Type B pancreatic cell (in vitro differentiated cells): Measurements from ENCODE around the gene ZNF438. TPM values are rescaled to one million over a fixed set of nuclear protein-coding genes. Genes with fewer than 3 reads are reported as not detected.
"Not testable (repeated sequence)": the region's sequence is repeated elsewhere in the genome, so short reads cannot be mapped to it uniquely, and the experiment has no call there.

Experiments
- DNase-seq: peaks from one replicate; pipeline ENCODE4 v3.0.0; 2021; ENCODE audit warnings: mixed read lengths; ENCODE audit not compliant: unreplicated experiment; ENCODE audit errors: extremely low spot score
- H3K27ac Mint-ChIP-seq: 2 replicates; pipeline ENCODE4 v1.8.0; 2021; ENCODE audit warnings: mild to moderate bottlenecking, mixed read lengths
- H3K27me3 Mint-ChIP-seq: 2 replicates; pipeline ENCODE4 v1.8.0; 2021; ENCODE audit warnings: mixed read lengths
- H3K36me3 Mint-ChIP-seq: 2 replicates; pipeline ENCODE4 v1.8.0; 2021; ENCODE audit warnings: mixed read lengths
- H3K4me1 Mint-ChIP-seq: one replicate; pipeline ENCODE4 v1.8.0; 2021; ENCODE audit warnings: mixed read lengths; ENCODE audit not compliant: unreplicated experiment
- H3K4me3 Mint-ChIP-seq: 2 replicates; pipeline ENCODE4 v1.8.0; 2021; ENCODE audit warnings: mild to moderate bottlenecking, mixed read lengths
- H3K9me3 Mint-ChIP-seq: 2 replicates; pipeline ENCODE4 v1.8.0; 2021; ENCODE audit warnings: mixed read lengths
- total RNA-seq: library from RNA; stranded (reverse); gene quantifications from 2 replicates; pipeline ENCODE4 v1.2.1, GENCODE V29; 2021; ENCODE audit warnings: low replicate concordance
- TF ChIP-seq, protein P1 (sequence below): fragments of 200-600 bp; sonication (generic); conservative IDR thresholded peaks from 2 replicates; pipeline ENCODE4 v1.5.0; 2021; ENCODE audit warnings: antibody characterized with exemption, mild to moderate bottlenecking

ZNF438 gene
- total RNA-seq, 1 donor from 2014 or later, result 3.7 TPM

DNA sequence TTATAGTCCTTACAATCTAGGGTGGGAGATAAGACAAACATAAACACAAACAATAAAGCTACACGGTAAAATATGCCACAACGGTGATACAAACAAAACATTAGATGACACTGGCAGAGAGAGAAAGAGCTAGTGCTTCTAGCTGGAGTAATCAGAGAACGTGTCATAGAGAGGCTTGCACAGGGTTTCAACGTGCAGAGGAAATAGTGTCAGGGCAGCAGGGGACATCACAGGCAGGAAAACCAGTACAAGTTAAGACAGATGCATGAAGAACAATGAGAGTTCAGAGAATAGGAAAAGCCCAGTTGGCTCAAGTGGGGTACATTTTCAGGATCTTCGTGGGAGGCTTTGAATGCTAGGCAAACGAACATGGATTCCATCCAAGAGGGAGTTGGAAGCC is 91.4 kb downstream of the ZNF438 start:
- Mint-ChIP-seq H3K27ac (no peak overlapping the region), H3K27me3 (no peaks in the 10 kb centered on the region), H3K4me1 (peaks cover 5% of the 10 kb centered on the region), H3K9me3 (peaks cover under 1% of the 10 kb centered on the region), H3K36me3 (peaks cover 6% of the 10 kb centered on the region), H3K4me3 (no peak overlapping the region)
- TF ChIP-seq, protein P1, sequence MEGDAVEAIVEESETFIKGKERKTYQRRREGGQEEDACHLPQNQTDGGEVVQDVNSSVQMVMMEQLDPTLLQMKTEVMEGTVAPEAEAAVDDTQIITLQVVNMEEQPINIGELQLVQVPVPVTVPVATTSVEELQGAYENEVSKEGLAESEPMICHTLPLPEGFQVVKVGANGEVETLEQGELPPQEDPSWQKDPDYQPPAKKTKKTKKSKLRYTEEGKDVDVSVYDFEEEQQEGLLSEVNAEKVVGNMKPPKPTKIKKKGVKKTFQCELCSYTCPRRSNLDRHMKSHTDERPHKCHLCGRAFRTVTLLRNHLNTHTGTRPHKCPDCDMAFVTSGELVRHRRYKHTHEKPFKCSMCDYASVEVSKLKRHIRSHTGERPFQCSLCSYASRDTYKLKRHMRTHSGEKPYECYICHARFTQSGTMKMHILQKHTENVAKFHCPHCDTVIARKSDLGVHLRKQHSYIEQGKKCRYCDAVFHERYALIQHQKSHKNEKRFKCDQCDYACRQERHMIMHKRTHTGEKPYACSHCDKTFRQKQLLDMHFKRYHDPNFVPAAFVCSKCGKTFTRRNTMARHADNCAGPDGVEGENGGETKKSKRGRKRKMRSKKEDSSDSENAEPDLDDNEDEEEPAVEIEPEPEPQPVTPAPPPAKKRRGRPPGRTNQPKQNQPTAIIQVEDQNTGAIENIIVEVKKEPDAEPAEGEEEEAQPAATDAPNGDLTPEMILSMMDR, result no peak
- no peak for DNase-seq

DNA sequence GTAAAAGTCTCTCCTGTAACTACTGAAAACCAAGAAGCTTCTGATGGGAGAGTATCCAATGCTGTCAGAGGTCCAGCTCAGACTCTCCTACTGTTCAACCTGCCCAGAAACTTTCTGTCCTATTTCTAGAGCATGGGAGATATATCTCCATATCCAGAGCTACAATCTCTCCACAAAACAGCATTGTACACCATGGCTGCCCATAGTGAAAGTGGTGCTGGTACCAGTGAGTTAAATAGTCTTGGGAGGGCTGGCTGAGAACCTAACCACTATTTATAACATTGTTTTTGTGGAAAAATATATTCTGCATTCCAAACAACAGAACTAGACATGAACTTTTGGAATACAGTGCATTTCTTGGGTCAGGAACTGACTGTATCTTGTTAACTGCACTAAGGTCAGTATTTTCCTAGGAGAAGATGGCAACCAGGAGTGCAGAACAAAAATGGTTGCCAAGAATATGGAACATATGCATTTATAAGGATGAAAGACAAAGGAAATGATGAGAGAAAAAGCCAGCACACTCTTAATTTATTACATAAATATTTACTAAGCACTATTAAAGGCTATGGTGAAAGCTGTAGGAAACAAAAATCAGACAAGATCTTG is 91.9 kb downstream of the ZNF438 start:
- H3K9me3 Mint-ChIP-seq, result peaks cover 4% of the 10 kb centered on the region
- TF ChIP-seq, protein P1, result no peak
- H3K27me3 Mint-ChIP-seq, result no peaks in the 10 kb centered on the region
- no peak for DNase-seq
- peaks cover 10% of the 10 kb centered on the region for H3K36me3 Mint-ChIP-seq
- no peak overlapping the region for H3K27ac Mint-ChIP-seq
- H3K4me1 Mint-ChIP-seq, result peaks cover 5% of the 10 kb centered on the region
- H3K4me3 Mint-ChIP-seq, result no peak overlapping the region

DNA sequence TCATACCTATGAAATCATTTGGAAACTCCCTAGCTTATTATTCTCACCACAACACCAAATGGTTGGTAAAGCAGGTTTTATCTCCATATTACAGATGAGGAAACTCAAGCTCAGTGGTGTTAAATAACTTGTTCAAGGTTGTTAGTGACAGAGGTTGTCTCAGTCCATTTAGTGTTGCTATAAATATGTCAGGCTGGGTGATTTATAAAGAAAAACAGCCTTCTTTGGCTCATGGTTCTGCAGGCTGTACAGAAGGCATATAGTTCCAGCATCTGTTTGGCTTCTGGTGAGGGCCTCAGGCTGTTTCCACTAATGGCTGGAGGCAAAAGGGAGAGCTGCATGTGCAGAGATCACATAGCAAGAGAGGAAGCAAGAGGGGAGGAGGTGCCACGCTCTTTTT is 96.6 kb downstream of the ZNF438 start:
- H3K36me3 Mint-ChIP-seq, result peaks cover 10% of the 10 kb centered on the region
- H3K27ac Mint-ChIP-seq, result no peak overlapping the region
- no peaks in the 10 kb centered on the region for H3K27me3 Mint-ChIP-seq
- H3K4me3 Mint-ChIP-seq, result no peak overlapping the region
- peaks cover under 1% of the 10 kb centered on the region for H3K4me1 Mint-ChIP-seq
- peaks cover 4% of the 10 kb centered on the region for H3K9me3 Mint-ChIP-seq
- TF ChIP-seq, protein P1, result no peak
- no peak for DNase-seq

DNA sequence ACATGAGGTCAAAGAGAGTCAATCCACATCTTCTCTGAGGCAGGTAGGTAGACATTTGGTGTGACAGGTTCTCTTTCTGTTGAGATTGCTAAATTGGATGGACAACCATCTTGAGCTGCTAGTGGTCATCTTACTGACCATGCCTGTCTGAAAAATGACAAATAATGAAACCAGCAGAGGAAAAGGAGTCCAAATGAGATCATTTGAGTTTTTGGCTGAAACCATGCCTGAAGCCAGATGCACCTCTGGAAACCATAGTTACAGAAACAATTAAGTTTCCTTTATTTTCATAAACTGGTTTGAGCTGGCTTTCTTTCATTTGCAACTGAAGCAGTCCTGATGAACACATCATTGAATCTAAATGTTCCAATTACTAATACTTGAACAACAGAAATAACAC is 100.6 kb downstream of the ZNF438 start:
- Mint-ChIP-seq H3K27ac (no peak overlapping the region), H3K36me3 (peaks cover 19% of the 10 kb centered on the region), H3K4me1 (no peaks in the 10 kb centered on the region), H3K4me3 (no peak overlapping the region), H3K27me3 (no peaks in the 10 kb centered on the region), H3K9me3 (peaks cover 8% of the 10 kb centered on the region)
- TF ChIP-seq, protein P1, result no peak
- no peak for DNase-seq

DNA sequence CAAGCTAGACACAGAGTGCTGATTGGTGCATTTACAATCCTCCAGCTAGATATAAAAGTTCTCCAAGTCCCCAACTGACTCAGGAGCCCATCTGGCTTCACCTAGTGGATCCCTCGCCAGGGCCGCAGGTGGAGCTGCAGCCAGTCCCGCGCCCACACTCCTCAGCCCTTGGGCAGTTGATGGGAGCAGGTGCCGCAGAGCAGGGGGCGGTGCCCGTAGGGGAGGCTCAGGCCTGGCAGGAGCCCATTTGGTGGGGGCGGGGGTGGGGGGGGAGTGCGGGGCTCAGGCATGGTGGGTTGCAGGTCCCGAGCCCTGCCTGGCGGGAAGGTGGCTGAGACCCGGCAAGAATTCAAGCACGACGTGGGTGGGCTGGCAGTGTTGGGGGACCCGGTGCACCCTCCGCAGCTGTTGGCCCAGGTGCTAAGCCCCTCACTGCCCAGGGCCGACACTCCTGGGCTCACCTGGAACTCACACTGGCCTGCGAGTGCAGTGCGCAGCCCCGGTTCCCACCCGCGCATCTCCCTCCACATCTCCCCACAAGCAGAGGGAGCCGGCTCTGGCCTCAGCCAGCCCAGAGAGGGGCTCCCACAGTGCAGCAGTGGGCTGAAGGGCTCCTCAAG is 101.7 kb downstream of the ZNF438 start:
- H3K36me3 Mint-ChIP-seq, result peaks cover 11% of the 10 kb centered on the region
- H3K27ac Mint-ChIP-seq, result no peak overlapping the region
- peaks cover 10% of the 10 kb centered on the region for H3K9me3 Mint-ChIP-seq
- no peaks in the 10 kb centered on the region for H3K27me3 Mint-ChIP-seq
- H3K4me3 Mint-ChIP-seq, result no peak overlapping the region
- H3K4me1 Mint-ChIP-seq, result no peaks in the 10 kb centered on the region
- TF ChIP-seq, protein P1, result no peak
- DNase-seq, result no peak

DNA sequence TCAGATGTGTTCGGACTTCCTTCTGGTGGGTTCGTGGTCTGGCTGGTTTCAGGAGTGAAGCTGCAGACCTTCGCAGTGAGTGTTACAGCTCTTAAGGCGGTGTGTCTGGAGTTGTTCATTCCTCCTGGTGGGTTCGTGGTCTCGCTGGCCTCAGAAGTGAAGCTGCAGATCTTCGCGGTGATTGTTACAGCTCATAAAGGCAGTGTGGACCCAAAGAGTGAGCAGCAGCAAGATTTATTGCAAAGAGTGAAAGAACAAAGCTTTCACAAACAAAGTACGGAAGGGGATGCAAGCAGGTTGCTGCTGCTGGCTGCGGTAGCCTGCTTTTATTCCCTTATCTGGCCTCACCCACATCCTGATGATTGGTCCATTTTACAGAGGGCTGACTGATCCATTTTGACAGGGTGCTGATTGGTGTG is 102.3 kb downstream of the ZNF438 start:
- H3K4me1 Mint-ChIP-seq, H3K36me3 Mint-ChIP-seq, H3K27me3 Mint-ChIP-seq, H3K27ac Mint-ChIP-seq, DNase-seq, H3K4me3 Mint-ChIP-seq: not testable (repeated sequence)
- peaks cover 13% of the 10 kb centered on the region for H3K9me3 Mint-ChIP-seq
